H1 (cell line): ENCODE results near the gene FOXQ1. TPM values are rescaled to one million over a fixed set of nuclear protein-coding genes. Genes with fewer than 3 reads are reported as not detected.

Source experiments
- CTCF ChIA-PET: fragments of 300-600 bp; sonication (Branson Sonifier 250); formaldehyde crosslinking; loops from one replicate; lab custom pipeline; 2021; ENCODE audit not compliant: partially characterized antibody; lab: Charles Lee
- POLR2A ChIA-PET: fragments of 300-600 bp; sonication (Branson Sonifier 250); formaldehyde crosslinking; loops from one replicate; lab custom pipeline; 2021; ENCODE audit warnings: inconsistent platforms; ENCODE audit not compliant: partially characterized antibody; lab: Charles Lee
- DNase-seq, 2 experiments: peaks; one replicate each; pipeline versions ENCODE4 v3.0.0 to v3.0.0-alpha.2; 2010 to 2022; ENCODE audit warnings: low spot score in 2 of 2, low read depth in 1 of 2, mixed read lengths in 1 of 2
- FAIRE-seq: peaks from 2 replicates; lab custom pipeline; 2011; peaks lifted over from hg19 to GRCh38; lab: Jason Lieb, UNC
- H2AFZ ChIP-seq: 2 replicates; pipeline ENCODE4 v1.8.1; 2012; ENCODE audit warnings: low read length, inconsistent platforms
- H2AK5ac ChIP-seq: 2 replicates; pipeline ENCODE4 v1.6.1; 2013; ENCODE audit warnings: low read depth, low read length
- H2BK120ac ChIP-seq: replicated peaks from 2 replicates; pipeline ENCODE3; 2013; ENCODE audit warnings: low read depth, low read length, inconsistent platforms
- H2BK12ac ChIP-seq: 2 replicates; pipeline ENCODE4 v1.6.1; 2013; ENCODE audit warnings: low read depth, low read length
- H2BK15ac ChIP-seq: 2 replicates; pipeline ENCODE4 v1.6.1; 2013; ENCODE audit warnings: low read length
- H2BK20ac ChIP-seq: 2 replicates; pipeline ENCODE4 v1.6.1; 2013; ENCODE audit warnings: low read length
- H2BK5ac ChIP-seq: 2 replicates; pipeline ENCODE4 v1.6.1; 2013; ENCODE audit warnings: low read depth, low read length
- H3K14ac ChIP-seq: 2 replicates; pipeline ENCODE4 v1.6.1; 2013; ENCODE audit warnings: inconsistent platforms; ENCODE audit not compliant: insufficient read length
- H3K18ac ChIP-seq: 2 replicates; pipeline ENCODE4 v1.6.1; 2013; ENCODE audit warnings: low read length; ENCODE audit errors: extremely low read depth
- H3K23ac ChIP-seq: 2 replicates; pipeline ENCODE4 v1.6.1; 2013; ENCODE audit warnings: inconsistent platforms; ENCODE audit not compliant: insufficient read length
- H3K23me2 ChIP-seq: 2 replicates; pipeline ENCODE4 v1.6.1; 2013; ENCODE audit warnings: low read depth, low read length
- H3K27ac ChIP-seq: 2 replicates; pipeline ENCODE4 v1.6.1; 2011; ENCODE audit warnings: low read depth, low read length, inconsistent platforms
- H3K27me3 ChIP-seq, 4 experiments: replicated peaks in 1 of 4; 1 replicate in 1 of 4; 2 replicates in 3 of 4; pipeline versions ENCODE4 v1.6.1 to v1.8.1; 2011 to 2013; ENCODE audit warnings: low read length in 3 of 4, mild to moderate bottlenecking in 3 of 4, inconsistent platforms in 2 of 4, mixed read lengths in 2 of 4, moderate library complexity in 1 of 4; ENCODE audit not compliant: control insufficient read depth in 3 of 4, insufficient read depth in 3 of 4; ENCODE audit errors: extremely low read depth in 1 of 4
- H3K36me3 ChIP-seq, 4 experiments: 2 replicates each; pipeline versions ENCODE4 v1.6.1 to v1.8.1; 2011 to 2013; ENCODE audit warnings: mild to moderate bottlenecking in 4 of 4, low read length in 3 of 4, moderate library complexity in 2 of 4, control low read depth in 1 of 4, inconsistent platforms in 1 of 4; ENCODE audit not compliant: insufficient read depth in 4 of 4, control insufficient read depth in 2 of 4
- H3K4ac ChIP-seq: replicated peaks from 2 replicates; pipeline ENCODE3; 2013; ENCODE audit warnings: low read length, low read depth, mixed read lengths, inconsistent platforms; ENCODE audit not compliant: insufficient read length
- H3K4me1 ChIP-seq, 4 experiments: replicated peaks in 1 of 4; 1 replicate in 1 of 4; 2 replicates in 3 of 4; pipeline versions ENCODE4 v1.6.1 to v1.8.1; 2011 to 2013; ENCODE audit warnings: low read length in 3 of 4, inconsistent platforms in 2 of 4, mixed read lengths in 1 of 4; ENCODE audit not compliant: insufficient read depth in 4 of 4, control insufficient read depth in 3 of 4
- H3K4me2 ChIP-seq, 2 experiments: 2 replicates each; pipeline versions ENCODE4 v1.6.1 to v1.8.1; 2011 to 2013; ENCODE audit warnings: low read depth in 2 of 2, low read length in 2 of 2, control low read depth in 1 of 2, inconsistent platforms in 1 of 2, mild to moderate bottlenecking in 1 of 2; ENCODE audit not compliant: insufficient read depth in 1 of 2
- H3K4me3 ChIP-seq, 4 experiments: fragments of 200-600, 300-600 bp in 1 of 4; sonication (generic), shearing (Covaris generic), sonication (Bioruptor Twin) in 1 of 4; 2 replicates each; pipeline versions ENCODE4 v1.5.1 to v1.8.1; 2011 to 2016; ENCODE audit warnings: low read length in 4 of 4, low read depth in 3 of 4, control low read depth in 2 of 4, inconsistent platforms in 2 of 4, mild to moderate bottlenecking in 2 of 4, mixed read lengths in 1 of 4, moderate library complexity in 1 of 4; ENCODE audit not compliant: insufficient read depth in 2 of 4; ENCODE audit errors: extremely low read depth in 1 of 4
- H3K56ac ChIP-seq: replicated peaks from 2 replicates; pipeline ENCODE3; 2013; ENCODE audit warnings: low read depth, mild to moderate bottlenecking, mixed read lengths, low read length, inconsistent platforms; ENCODE audit not compliant: insufficient read length
- H3K79me1 ChIP-seq: 2 replicates; pipeline ENCODE4 v1.6.1; 2013; ENCODE audit warnings: low read depth, low read length, control low read depth
- H3K79me2 ChIP-seq, 2 experiments: 2 replicates each; pipeline versions ENCODE4 v1.6.1 to v1.8.1; 2012 to 2013; ENCODE audit warnings: low read length in 2 of 2, mild to moderate bottlenecking in 2 of 2, inconsistent platforms in 1 of 2; ENCODE audit not compliant: insufficient read depth in 2 of 2, control insufficient read depth in 1 of 2
- H3K9ac ChIP-seq, 4 experiments: replicated peaks in 1 of 4; 1 replicate in 1 of 4; 2 replicates in 3 of 4; pipeline versions ENCODE4 v1.6.1 to v1.8.1; 2011 to 2013; ENCODE audit warnings: low read depth in 3 of 4, low read length in 3 of 4, control low read depth in 2 of 4, mild to moderate bottlenecking in 2 of 4, moderate library complexity in 2 of 4, inconsistent platforms in 1 of 4; ENCODE audit errors: extremely low read depth in 1 of 4
- H3K9me3 ChIP-seq, 2 experiments: 2 replicates each; pipeline versions ENCODE4 v1.6.1 to v1.8.1; 2012 to 2013; ENCODE audit warnings: mild to moderate bottlenecking in 2 of 2, moderate library complexity in 2 of 2, control low read depth in 1 of 2, inconsistent platforms in 1 of 2, low read depth in 1 of 2, low read length in 1 of 2, mixed read lengths in 1 of 2; ENCODE audit not compliant: insufficient read depth in 2 of 2
- H4K20me1 ChIP-seq, 2 experiments: replicated peaks in 1 of 2; 2 replicates each; pipeline versions ENCODE3 to v1.8.1; 2011 to 2013; ENCODE audit warnings: inconsistent platforms in 2 of 2, low read length in 2 of 2, mild to moderate bottlenecking in 1 of 2; ENCODE audit not compliant: insufficient read depth in 2 of 2, control insufficient read depth in 1 of 2
- H4K5ac ChIP-seq: 2 replicates; pipeline ENCODE4 v1.6.1; 2013; ENCODE audit warnings: low read length, low read depth, mixed read lengths, inconsistent platforms; ENCODE audit not compliant: insufficient read length
- H4K8ac ChIP-seq: 2 replicates; pipeline ENCODE4 v1.8.0; 2013; ENCODE audit warnings: mild to moderate bottlenecking, moderate library complexity, low read length, inconsistent platforms; ENCODE audit not compliant: insufficient read depth; ENCODE audit errors: extremely low read depth
- H4K91ac ChIP-seq: replicated peaks from 2 replicates; pipeline ENCODE3; 2013; ENCODE audit warnings: low read length, mixed read lengths, inconsistent platforms; ENCODE audit not compliant: insufficient read length
- CBX5 ChIP-seq: fragments of 300-800, 300-1000 bp; sonication (generic); IDR thresholded peaks from 2 replicates; pipeline ENCODE4 v1.7.1; 2016; ENCODE audit warnings: antibody characterized with exemption, low read length, low read depth
- SRF ChIP-seq: IDR thresholded peaks from 2 replicates; pipeline ENCODE4 v1.6.1; 2011; ENCODE audit warnings: mild to moderate bottlenecking, low read depth, low read length, moderate library complexity
- WGBS, 2 experiments: shearing (Covaris generic) in 1 of 2; methylation state at CpG; one replicate each; pipeline versions ENCODE4 v1.1.6 to v1.1.7; 2013 to 2015; ENCODE audit warnings: low lambda C conversion rate in 2 of 2, mixed read lengths in 2 of 2, inconsistent platforms in 1 of 2, low coverage in 1 of 2, missing lambda C conversion rate in 1 of 2; ENCODE audit not compliant: insufficient replicate concordance in 2 of 2, insufficient coverage in 1 of 2, insufficient read length in 1 of 2; ENCODE audit errors: extremely low coverage in 1 of 2, missing lambda C conversion rate in 1 of 2; 5-methylcytosine and 5-hydroxymethylcytosine counted together
- polyA plus RNA-seq, 7 experiments: library from polyadenylated mRNA; depleted of rRNA in 3 of 7; stranded (reverse) in 5 of 7; unstranded in 2 of 7; fragments of >200 nt in 5 of 7; fragments of 200-250 nt in 2 of 7; gene quantifications; 1 replicate in 5 of 7; 2 replicates in 1 of 7; 4 replicates in 1 of 7; pipeline versions ENCODE4 v1.2.1 to v1.2.3, GENCODE V29; 2011 to 2013; ENCODE audit warnings: missing spikeins in 2 of 7, mixed read lengths in 2 of 7
- total RNA-seq: library from RNA; stranded (reverse); fragmentation: NEBNext Ultra II Directional; extraction: Animal tissue kit (Norgen Biotek cat#: 25700); gene quantifications from 2 replicates; pipeline ENCODE4 v1.2.1, GENCODE V29; 2021

Gene FOXQ1
- total and polyA plus RNA-seq, 2 of the 8 experiments (the other 6 are each of a cell fraction or from before 2014, with no cell fraction given), result 0.03 TPM; not detected in 1

GRCh38 chr6:1279065-1279464, 32.8 kb upstream of the FOXQ1 start:
- CTCF ChIA-PET, result interaction anchor here (0.9 kb wide), 1 partner anchor 146 kb away, joined by 3 read pairs; no protein-coding TSS in a partner anchor
- H3K79me2 ChIP-seq, result no peaks in the 10 kb centered on the region
- TF ChIP-seq CBX5, result no peak
- no peak for TF ChIP-seq SRF

More at GRCh38 chr6:1279065-1279464, 32.8 kb upstream of the FOXQ1 start:
- H3K4me3 ChIP-seq, result no peak overlapping the region
- H3K18ac ChIP-seq, result no peak overlapping the region
- H2AFZ ChIP-seq, result no peak overlapping the region
- H3K4me2 ChIP-seq, result no peak overlapping the region
- no peaks in the 10 kb centered on the region for H3K23me2 ChIP-seq
- H3K4me1 ChIP-seq, result no peaks in the 10 kb centered on the region
- H3K14ac ChIP-seq, result no peak overlapping the region
- no peak overlapping the region for H2BK120ac ChIP-seq
- no peak for DNase-seq
- no peak overlapping the region for H2BK20ac ChIP-seq
- FAIRE-seq, result no peak
- POLR2A ChIA-PET, result no interaction called here
- no peaks in the 10 kb centered on the region for H3K27me3 ChIP-seq
- H4K5ac ChIP-seq, result no peak overlapping the region
- H2BK12ac ChIP-seq, result no peak overlapping the region
- no peak overlapping the region for H3K23ac ChIP-seq
- H2AK5ac ChIP-seq, result no peak overlapping the region
- no peaks in the 10 kb centered on the region for H4K20me1 ChIP-seq
- H2BK15ac ChIP-seq, result no peak overlapping the region
- no peaks in the 10 kb centered on the region for H3K79me1 ChIP-seq
- 90% methylated on average over 4 of the region's 4 CpGs; no CpG with 5 or more reads in 1 of the 2 experiments for WGBS, 2 experiments
- H3K9ac ChIP-seq, result no peak overlapping the region
- H3K36me3 ChIP-seq, result no peaks in the 10 kb centered on the region
- H3K27ac ChIP-seq, result no peak overlapping the region
- H4K8ac ChIP-seq, result no peak overlapping the region
- H3K56ac ChIP-seq, result no peak overlapping the region
- no peak overlapping the region for H3K4ac ChIP-seq
- H3K9me3 ChIP-seq, result peaks cover 0 to 9% of the 10 kb centered on the region in 2 experiments; a peak in 2 of 4 replicates
- H4K91ac ChIP-seq, result no peak overlapping the region
- no peak overlapping the region for H2BK5ac ChIP-seq
